Limb (tissue), 2 donors: ENCODE results near the gene IL17REL.

Experiments
- DNase-seq, 2 donors: peaks; one replicate each; pipeline ENCODE4 v3.0.0-alpha.2; 2016; ENCODE audit errors: extremely low spot score in 2 of 2

IL17REL gene

DNA sequence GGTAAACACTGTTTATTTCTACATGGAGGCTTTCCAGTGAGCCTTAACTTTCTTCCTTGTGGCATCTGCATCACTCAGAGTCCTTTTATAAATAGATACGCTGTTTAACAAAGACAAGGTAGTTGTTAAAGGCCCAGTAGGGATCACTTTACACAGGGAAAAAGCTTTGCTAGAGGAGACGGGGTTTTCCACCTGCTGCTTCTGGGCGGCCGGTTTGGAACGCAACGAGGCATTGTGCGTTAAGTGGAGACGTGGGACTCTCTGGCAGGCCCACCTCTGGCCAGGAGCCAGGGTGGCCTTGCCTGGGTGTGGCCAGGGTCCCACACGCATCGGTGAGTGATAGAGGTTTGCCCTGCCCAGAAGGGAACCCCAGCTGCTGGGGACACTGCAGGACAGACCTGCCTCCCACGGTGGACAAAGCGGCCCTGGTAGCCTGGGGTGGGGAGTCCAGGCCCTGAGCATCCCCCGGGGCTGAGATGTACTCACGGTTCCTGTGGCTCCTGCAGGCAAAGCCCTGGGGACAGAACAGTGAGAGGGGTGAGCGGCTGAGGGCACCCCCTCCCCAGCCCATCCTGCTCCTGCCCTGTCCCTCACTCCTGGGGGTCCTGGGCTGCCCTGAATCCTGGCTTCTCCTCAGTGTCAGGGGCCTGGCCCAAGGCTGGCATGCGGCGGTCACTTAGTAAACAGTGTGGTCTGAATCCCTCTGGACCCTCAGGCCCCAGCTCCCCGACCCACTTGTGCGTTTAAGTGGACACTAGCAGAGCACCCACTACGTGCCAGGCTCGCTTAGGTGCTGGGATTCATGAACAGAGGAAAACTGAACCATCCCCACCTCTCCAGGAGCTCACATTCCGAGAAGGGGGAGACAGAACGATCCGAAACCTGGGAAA, 4.2 kb downstream of the IL17REL start:
- no peak for DNase-seq

DNA sequence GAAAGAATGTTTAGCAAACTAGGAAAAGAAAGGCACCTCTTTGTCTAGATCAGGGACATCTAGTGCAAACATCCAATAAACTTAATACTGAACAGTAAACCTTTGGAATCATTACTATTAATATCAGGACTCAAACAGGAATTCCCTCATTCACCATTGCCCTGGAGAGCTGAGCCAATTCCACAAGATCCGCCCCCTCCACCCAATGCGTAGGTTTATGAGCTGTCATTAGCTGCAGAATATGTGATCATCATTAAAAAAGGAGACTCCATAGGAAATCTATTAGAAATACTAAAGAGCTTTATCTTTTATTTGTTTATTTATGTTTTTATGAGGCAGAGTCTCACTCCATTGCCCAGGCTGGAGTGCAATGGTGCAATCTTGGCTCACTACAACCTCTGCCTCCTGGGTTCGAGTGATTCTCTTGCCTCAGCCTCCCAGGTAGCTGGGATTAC, 5.5 kb downstream of the IL17REL start:
- no peak for DNase-seq

DNA sequence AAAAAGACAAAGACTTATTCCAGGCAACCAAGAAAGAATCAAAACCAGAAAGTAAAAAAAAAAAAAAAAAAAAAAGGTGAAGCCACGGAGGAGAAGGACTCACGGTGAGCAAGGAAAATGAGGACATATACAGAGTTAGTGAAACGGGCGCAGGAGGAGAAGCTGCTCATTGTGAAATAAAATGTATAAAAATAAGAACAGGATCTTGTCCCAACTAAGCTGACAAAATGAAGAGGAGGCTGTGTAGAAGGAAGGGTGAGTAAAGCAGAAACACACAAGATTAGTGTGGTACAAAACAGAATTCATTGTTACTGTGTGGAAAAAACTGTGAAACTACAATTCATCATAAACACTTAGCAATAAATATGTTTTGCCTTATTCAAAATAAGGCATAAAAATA, 7.6 kb downstream of the IL17REL start:
- DNase-seq: no peak

DNA sequence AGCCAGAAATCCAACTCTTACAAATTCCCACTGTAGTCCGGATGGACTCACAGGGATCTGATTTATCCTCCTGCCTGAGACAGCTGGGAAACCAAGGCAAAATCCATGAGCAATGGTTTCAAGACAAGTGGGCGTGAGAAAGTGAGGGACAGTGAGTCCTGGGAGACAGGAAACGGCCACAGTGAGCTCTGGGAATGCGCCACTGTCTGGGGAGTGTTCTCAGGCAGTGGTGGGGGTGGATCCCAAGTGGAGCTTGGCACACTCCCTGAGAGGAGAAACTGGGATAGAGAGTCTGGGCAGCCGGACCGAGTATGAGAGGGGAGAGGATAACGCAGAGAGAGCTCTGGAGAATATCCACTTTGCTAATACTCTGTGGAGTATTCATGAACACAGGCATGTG, 9.8 kb downstream of the IL17REL start:
- DNase-seq: no peak

DNA sequence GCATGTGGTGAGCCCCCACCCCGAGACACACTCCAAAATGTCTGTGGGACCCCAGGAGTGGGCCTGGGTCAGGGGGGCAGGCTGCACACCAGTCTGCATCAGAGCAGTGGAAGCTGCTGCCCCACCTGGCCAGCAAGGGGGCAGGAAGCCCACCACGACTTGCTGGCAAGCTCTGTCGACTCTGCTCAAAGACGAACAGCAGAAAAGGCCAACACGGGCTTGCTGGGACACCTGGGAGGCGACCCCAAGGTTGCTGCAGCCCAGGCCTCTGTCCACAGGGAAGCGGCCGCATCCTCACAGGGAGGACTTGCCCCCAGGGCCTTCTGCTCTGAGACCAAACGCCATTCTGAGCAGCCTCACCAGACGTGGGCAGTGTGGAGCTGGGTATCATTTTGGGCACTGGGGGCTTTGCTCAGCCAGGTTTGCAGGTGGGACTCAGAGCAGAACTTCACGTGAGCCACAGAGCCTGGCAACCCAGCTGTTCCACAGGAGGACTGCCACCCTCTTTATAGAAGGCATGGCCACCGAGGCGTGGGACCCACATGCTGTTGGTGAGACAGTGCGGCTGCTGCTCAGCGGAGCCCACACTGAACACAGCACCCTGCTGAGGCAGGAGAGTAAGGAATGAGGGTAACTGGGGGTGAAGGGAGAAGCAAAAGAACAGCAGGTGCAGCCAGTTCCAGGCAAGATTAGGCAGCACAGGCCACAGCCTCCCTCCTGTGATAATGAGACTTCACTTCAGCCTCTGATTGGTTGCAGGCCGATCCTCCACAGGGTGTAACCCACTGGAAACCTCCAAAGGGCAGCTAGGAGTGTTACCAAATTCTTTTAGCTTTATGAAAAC, 11.0 kb downstream of the IL17REL start:
- DNase-seq: peak in 1 of 2 donors; percentile 26

DNA sequence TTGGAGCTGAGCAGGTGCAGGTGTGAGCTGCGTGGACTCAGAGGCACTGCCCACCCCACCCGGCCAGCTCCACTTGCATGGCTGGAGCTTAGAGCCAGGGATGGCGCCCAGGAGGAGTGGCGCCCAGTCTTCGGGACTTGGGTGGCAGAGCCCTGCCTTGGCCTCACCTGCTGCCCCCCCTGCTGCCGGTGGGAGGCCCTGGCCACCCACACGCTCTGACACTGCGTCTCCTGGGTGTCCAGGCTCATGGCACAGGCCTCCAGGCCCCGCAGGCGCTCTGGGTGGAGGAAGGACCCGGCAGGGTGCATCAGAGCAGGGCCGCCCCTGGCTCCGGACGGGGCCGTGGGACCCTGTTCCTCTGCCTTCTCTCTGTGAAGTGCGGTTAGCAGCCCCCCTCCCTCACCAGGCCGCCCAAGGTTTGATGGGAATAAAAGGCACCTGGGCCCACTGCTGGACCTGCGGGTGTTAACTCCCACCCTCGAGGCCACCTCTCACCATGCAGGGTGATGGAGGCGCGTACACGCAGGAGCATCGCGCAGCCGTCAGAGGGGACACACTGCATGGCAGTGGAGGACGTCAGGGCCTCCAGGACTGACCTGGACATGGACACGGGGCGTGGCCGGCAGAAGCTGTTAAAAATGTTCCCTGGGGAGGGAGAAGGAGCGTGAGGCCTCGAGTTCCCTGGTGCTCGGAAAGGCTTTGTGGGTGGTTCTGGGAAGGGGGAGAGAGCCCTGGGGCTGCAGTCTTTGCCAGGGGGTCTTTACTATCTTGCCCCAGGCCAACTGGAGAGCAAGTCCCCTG, 11.8 kb downstream of the IL17REL start:
- DNase-seq: peak in 1 of 2 donors; percentile 26

DNA sequence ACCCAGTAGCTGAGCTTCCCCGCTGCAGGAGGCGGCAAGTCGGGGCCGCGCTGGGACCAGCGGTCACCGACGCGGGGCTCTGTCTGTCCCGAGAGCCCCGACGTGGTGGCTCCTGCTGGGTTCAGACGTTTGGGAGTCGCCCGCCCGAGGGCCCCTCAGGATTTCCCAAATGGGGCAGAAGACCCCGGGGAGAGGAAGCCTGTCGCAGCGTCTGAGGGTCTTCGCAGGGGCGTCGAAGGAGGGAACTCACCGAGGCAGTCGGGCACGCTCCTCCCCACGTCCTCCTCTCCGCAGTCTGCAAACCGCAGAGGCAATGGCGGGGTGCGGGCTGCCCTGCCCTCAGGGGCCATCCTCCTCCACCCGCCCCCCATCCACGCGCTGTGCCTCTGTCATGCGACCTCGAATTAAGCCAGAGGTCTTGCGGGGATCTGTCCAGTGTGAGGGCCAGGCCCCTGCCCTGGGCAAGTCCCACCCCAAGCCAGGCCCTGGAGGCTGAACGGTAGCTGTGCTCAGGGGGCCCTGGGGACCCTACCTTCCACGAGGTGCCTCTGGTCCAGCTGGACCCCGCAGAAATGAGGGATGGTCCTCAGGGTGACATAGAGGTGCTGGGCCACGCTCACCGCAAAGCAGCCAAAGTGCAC, 12.5 kb downstream of the IL17REL start:
- peak in 1 of 2 donors; percentile 26 for DNase-seq

DNA sequence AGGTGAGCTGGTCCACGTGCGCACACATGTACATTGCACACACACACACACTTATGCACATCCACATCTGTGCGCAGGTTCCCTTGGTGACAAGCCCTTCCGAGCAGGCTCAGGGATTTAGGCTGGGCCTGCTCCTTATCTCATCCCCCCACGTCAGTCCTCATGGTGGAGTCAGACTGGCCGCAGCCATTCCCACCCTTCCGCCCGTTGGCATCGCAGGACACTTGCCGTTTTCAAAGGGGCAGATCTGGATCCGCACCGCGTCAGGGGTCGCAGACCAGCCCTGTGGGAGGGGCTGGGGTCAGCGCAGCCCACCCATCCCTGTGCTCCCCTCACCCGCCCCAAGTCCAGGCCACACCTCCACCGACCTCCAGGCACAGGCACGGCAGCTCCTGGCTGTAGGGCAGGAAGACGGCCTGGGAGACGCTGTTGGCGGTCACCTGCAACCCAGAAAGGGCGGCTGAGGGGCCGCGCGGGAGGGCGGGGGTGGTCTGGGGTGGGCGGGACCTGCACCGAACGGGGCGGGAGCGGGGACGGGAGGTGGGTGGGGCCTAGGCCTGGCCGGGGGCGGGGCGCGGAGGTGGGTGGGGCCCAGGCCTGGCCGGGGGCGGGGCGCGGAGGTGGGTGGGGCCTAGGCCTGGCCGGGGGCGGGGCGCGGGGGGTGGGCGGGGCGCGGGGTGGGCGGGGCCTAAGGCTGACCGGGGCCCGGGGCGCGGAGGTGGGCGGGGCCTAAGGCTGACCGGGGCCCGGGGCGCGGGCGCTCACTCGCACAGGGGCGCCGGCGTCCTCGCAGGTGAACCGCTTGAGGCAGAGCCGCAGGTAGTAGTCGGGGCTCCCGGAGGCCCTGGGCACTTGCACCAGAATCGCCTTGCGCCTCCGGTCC, 13.3 kb downstream of the IL17REL start:
- DNase-seq: peak in 1 of 2 donors; percentile 56

DNA sequence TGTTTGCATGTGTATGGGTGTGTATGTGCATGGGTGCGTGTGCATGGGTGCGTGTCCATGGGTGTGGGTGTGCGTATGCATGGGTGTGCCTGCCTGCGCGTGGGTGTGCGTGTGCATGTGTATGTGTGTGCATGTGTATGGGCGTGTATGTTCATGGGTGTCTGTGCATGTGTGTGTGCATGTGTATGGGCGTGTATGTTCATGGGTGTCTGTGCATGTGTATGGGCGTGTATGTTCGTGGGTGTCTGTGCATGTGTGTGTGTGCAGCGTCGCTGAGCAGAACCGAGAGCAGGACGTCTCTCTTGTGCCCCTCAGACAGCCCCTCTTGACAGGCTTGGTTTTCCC, 13.9 kb downstream of the IL17REL start:
- DNase-seq: no peak

DNA sequence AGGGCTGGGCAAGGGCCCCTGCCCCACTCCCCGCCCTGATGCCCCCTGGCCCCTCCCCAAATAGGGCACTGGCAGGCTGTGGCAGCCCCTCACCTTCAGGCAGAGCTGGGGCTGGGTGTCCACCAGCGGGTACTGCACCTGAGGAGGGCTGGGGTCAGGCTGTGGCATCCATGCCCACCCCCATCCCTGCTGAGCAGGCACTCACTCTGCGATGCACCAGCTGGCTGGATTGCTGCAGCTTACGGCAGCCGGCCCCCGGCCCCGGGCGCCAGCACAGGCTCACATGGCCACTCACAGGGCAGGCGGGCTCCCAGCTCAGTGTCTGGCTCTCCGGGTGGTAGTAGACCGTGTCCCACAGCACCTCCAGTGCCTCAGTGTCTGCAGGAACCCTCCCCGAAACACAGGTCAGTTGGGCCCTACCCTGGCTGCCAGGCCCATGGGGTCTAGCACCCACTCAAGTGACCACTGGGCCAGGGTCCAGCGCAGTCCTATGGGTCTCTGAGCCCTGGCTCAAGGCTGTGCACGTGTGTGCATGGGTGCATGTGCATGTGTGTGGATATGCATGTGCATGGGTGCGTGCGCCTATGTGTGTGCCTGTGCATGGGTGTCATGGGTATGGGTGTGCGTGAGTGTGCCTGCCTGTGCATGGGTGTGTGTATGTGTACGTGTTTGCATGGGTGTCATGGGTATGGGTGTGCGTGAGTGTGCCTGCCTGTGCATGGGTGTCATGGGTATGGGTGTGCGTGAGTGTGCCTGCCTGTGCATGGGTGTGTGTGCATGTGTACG, 14.4 kb downstream of the IL17REL start:
- no peak for DNase-seq

DNA sequence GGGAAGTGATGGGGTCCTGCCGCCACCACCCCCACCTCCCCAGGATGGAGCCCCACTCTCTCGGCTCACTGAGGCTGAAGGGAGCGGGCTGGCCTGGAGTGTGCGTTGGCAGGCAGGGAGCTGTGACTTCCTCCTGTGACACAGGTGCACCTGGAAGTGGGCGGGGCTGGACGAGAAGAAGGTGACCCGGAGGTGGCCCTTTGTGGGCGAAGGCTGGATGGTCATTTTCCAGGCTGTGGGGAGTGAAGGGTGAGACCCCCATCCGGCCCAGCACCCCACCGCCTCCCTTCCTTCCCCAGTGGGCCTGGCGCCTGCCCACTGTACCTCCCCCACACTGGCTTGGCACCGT, 15.3 kb downstream of the IL17REL start:
- no peak for DNase-seq

DNA sequence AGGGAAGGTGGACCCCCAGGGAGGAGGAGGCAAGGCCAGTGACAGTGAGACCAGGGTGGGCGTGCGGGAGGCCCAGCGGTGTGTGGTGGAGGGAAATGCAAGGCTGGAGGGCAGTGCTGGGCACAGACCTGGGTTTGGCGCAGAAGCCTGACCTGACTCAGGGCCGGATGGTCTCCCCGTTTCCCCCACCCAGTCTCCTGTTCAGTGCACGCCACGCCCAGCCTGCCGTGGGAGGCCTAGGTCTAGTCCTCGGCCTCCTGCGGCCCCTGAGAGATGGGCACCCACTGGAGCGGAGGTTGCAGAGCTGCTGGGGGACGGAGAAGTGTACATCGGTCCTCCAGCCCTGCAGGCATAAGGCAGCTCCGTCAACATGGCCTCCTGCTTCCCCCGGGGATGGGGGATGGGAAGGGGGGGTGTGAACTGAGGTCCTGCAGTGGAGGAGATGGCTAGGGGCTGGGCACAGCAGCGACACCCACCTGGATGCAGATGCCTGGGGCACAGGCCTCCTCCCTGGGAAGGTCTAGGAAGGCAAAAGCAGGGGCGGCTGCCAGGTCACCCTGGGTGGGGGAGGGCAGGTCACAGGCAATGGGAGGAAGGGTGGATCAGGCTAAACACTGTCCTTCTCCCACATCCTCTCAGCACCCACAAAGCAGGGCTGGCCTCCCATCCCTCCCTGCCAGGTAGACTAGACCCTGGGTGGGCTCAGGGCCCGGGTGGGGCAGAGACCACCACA, 15.9 kb downstream of the IL17REL start:
- DNase-seq: peak in 1 of 2 donors; percentile 23

DNA sequence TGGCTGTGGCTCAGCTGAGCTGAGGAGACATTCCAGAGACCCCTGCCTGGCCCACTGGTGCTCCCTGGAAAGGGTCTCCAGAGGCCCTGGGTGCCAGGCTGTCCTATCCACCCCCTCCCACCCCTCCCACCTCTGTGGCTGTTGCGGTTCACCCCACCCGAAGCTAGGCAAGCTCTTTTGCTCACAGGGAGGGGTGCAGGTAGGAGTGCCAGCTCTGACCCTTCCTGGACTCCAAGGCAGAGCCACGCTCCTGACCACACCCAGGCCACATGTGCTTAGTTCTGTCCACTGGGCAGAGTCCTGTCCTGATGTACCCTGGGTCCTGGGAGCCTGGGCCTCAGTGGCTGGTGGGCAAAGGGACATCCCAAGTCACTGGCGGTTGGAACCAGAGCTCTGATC, 16.4 kb downstream of the IL17REL start:
- no peak for DNase-seq

DNA sequence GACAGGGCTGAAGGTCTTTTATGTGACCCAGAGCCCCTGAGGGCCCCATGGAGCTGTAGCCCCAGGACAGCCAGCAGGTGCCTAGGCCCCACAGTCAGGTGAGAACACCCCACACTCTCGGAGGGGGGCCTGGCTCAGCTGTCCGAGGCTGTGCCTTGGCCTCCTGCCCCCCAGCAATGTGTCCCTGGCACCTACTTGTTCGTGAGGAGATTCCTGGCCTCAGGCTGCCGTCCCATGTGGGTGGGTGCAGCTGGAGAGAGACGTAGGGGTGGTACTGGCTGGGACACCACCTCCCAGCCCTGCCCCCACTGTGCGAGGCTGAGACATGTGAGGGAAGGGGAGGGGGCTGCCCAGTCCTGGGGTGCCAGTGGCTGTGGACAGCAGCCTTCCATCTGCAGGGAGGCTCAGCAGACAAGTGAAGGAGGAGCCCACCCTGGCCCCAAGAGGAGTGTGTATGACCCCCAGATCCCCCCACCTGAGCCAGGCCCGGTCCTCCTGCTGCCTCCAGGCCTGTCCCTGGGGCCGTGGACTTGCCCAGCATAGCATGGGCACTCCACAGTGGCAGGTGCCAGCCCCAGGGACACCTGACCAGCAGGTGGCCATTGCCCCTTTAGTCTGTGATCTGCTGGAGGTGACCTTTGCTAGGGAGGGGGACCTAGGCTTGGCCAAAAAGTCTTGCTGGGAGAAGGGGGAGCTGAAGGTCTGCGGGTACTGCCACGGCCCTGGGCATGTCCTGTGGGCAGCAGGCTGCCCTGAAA, 17.0 kb downstream of the IL17REL start:
- DNase-seq: no peak

DNA sequence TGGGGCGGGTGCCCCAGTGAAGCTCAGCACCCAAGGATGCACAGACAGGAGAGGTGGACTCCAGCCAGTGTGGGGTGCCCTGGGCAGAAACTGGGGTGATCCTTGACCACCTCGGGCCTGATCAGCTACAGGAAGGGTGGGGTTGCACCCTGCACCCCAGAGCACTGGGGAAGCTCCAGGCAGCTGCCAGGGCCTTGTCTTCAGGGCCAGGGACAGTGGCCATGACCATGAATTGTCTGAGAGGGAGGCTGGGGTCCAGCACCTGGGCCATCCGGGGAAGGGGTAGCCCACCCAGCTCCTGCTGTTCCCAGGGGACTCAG, 17.6 kb downstream of the IL17REL start:
- no peak for DNase-seq

DNA sequence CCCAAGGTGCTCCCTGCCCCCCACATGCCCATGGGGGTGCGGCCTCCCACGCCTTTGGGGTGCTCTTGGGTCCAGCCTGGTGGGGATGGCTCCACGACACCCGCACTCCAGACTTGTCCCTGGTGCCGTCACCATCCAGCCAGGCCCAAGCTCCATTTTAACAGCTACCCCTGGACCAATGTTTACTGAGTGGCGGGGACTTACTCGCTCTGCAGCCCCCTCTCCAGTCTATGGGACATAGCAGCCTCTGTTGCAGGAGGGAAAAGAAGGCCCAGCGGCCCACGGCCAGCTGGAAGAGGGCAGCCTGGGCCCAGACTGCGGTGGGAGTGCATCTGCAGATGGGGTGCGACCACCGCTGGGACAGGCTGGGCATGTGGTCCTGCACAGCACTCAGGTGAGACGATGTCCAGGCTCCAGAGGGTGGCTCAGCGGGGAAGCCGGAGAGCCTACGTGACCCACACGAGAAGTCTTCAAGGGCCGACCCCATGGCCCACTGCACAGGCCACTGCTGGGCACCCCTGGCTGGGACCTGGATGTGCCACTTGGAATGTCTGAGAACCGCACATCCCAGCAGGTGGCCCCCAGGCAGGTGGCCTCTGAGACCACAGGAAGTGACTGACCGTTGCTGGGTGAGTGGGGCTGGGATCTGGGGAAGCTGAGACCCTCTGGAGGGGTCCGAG, 18.1 kb downstream of the IL17REL start:
- DNase-seq: no peak

DNA sequence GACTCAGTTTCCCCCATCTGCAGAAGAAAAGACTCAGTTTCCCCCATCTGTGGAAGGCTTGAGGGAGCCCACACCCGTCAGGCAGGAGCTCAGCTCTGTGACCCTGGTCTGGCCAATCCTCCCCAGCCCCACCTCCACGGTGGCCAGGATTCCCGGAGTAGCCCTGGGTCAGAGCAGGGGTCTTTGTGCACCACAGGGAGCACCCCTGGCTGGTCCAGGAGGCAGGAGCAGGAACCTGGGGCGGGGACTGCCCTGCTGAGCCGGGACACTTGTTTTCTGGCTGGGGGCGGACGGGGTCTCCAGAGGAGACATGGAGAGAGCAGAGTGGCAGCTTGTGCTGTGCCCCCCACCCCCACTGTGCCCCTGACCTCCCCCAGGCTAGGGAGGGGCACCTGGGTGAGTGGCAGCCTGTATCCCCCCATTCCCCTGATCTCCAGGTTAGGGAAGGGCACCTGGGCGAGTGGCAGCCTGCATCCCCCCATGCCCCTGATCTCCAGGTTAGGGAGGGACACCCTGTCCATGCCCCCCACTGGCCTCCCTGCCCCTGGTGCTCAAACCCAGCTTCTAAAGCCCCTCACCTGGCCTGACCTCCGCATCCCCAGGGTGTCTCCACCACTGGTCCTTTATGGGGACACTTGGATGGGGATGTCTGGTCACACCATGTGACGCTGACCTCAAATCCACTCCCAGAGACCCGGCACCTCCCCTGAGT, 18.8 kb downstream of the IL17REL start:
- peak in 1 of 2 donors; percentile 22 for DNase-seq
